ENCODE measurements around the gene KCNJ15.

DNA sequence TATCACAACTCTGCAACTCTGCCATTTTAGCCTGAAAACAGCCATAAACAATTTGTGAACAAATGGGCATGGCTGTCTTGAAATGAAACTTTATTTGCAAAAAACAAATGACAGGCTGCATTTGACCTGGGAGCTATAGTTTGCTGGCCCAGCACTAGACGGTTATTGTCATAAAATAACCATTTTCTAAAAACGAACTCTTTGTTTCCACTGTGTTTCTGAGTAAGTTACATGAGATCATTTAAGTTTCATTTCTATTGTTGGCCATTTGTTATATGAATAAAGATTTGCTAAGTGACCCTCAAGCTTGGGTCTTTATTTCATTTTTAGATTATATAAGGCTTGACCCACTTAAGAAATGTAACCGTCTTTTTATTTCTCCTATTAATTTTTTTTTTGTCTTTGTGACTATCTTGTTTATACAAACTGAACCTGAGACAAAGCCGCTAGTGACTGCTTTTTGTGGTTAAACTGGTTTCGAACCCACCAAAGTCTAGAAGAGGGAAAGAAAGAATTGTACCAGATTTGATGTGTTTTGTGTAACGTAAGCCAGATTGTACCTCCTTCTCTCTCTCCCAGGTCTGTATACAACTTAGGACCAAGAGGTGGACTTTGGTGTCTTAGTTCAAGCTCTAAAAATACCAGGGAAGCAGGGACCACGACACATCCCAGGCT, 12.9 kb upstream of the KCNJ15 start:
- no peak for TF ChIP-seq POLR2A (IDR thresholded peaks at IDR 0.05; ENCODE audit: low read depth, low read length)
- TF ChIP-seq TAF1 (IDR thresholded peaks at IDR 0.05; ENCODE audit: borderline replicate concordance, low read depth, low read length) = no peak
